Measurements from ENCODE around the gene SLC25A11.

The SLC25A11 gene

DNA sequence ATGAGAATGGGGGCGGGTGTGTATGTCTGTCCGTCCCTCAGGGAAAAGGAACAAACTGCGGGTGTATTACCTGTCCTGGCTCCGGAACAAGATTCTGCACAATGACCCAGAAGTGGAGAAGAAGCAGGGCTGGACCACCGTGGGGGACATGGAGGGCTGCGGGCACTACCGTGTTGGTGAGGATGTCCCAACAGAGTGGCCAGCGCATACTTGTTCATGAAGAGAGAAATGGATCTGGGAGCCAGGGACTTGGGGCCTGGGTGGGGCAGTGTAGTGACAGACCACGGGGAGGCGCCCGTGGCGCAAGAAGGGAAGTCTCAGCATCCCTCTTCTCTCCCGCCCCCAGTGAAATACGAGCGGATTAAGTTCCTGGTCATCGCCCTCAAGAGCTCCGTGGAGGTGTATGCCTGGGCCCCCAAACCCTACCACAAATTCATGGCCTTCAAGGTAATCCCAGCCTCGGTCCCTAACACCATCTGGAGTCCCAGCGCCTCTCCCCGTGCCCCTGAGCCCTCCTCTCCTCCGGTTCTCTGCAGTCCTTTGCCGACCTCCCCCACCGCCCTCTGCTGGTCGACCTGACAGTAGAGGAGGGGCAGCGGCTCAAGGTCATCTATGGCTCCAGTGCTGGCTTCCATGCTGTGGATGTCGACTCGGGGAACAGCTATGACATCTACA lies 44.1 kb downstream of the SLC25A11 start:
- Histone ChIP-seq H3K9ac (ENCODE audit: low read length) (no peak overlapping the region), H3K27ac (ENCODE audit: low read length) (no peak overlapping the region), H3K4me1 (ENCODE audit: control insufficient read depth, low read depth, low read length) (no peaks in the 10 kb centered on the region), H3K36me3 (ENCODE audit: control insufficient read depth, low read depth, low read length) (peaks cover 20% of the 10 kb centered on the region), H3K27me3 (ENCODE audit: control insufficient read depth, insufficient read depth, low read length) (no peaks in the 10 kb centered on the region), H3K9me3 (ENCODE audit: control insufficient read depth, low read depth, low read length) (no peaks in the 10 kb centered on the region), H3K4me3 (ENCODE audit: low read length) (no peak overlapping the region)

DNA sequence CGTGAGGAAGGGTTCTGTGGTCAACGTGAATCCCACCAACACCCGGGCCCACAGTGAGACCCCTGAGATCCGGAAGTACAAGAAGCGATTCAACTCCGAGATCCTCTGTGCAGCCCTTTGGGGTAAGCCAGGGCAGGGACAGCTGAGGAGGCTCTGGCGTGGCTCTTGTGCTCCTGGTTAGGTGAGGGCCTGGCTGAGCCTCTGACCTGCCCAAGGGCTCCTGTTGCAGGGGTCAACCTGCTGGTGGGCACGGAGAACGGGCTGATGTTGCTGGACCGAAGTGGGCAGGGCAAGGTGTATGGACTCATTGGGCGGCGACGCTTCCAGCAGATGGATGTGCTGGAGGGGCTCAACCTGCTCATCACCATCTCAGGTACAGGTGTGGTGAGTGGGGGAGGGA lies 44.7 kb downstream of the SLC25A11 start:
- H3K27me3 ChIP-seq (ENCODE audit: control insufficient read depth, insufficient read depth, low read length), result no peaks in the 10 kb centered on the region
- H3K4me3 ChIP-seq (ENCODE audit: low read length), result no peak overlapping the region
- no peaks in the 10 kb centered on the region for H3K9me3 ChIP-seq (ENCODE audit: control insufficient read depth, low read depth, low read length)
- peaks cover 27% of the 10 kb centered on the region for H3K36me3 ChIP-seq (ENCODE audit: control insufficient read depth, low read depth, low read length)
- H3K27ac ChIP-seq (ENCODE audit: low read length), result no peak overlapping the region
- H3K4me1 ChIP-seq (ENCODE audit: control insufficient read depth, low read depth, low read length), result no peaks in the 10 kb centered on the region
- no peak overlapping the region for H3K9ac ChIP-seq (ENCODE audit: low read length)

DNA sequence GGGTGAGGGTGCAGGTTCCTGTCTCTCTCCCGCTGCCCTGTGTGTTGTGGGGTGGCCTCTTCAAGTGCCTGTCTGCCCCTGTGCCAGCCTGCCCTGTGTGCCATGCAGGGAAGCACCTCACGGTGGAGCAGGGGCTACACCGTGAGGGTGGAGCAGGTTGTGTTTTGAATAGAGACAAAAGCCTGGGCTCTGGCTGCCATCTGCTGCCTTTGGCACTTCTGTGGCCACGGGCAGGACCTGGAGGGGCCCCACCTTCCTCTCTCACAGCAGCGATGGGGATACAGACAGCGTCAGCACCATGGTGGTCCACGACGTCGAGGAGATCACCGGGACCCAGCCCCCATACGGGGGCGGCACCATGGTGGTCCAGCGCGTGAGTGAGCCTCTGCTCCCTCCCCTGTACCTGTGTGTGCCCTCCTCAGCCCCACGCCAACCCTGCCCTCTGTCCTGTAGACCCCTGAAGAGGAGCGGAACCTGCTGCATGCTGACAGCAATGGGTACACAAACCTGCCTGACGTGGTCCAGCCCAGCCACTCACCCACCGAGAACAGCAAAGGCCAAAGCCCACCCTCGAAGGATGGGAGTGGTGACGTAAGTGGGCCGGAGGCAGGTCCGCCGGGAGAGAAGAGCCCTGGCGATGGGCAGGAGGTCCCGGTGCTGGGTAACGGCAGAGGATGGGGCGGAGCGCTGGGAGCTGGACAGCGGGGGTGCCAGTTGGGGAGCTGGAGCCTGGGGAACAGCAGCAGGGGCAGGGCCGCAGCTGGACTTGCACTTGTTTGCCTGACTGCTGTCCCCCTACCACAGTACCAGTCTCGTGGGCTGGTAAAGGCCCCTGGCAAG lies 45.9 kb downstream of the SLC25A11 start:
- no peak overlapping the region for H3K27ac ChIP-seq (ENCODE audit: low read length)
- no peaks in the 10 kb centered on the region for H3K4me1 ChIP-seq (ENCODE audit: control insufficient read depth, low read depth, low read length)
- H3K27me3 ChIP-seq (ENCODE audit: control insufficient read depth, insufficient read depth, low read length), result no peaks in the 10 kb centered on the region
- no peak overlapping the region for H3K9ac ChIP-seq (ENCODE audit: low read length)
- no peak overlapping the region for H3K4me3 ChIP-seq (ENCODE audit: low read length)
- no peaks in the 10 kb centered on the region for H3K9me3 ChIP-seq (ENCODE audit: control insufficient read depth, low read depth, low read length)
- H3K36me3 ChIP-seq (ENCODE audit: control insufficient read depth, low read depth, low read length), result peaks cover 28% of the 10 kb centered on the region

DNA sequence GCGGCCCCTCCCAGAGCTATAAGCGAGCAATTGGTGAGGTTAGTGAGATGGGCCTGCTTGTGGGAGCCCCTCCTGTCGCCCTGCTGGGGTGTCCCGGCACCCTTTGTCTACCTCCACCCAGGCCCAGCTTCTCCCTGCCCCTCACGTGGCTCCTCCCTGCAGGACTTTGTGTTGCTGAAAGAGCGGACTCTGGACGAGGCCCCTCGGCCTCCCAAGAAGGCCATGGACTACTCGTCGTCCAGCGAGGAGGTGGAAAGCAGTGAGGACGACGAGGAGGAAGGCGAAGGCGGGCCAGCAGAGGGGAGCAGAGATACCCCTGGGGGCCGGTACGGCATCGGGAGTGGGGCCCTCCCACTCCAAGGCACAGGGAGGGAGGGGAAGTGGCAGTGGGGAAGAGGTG lies 46.6 kb downstream of the SLC25A11 start:
- Histone ChIP-seq H3K36me3 (ENCODE audit: control insufficient read depth, low read depth, low read length) (peaks cover 28% of the 10 kb centered on the region), H3K9ac (ENCODE audit: low read length) (no peak overlapping the region), H3K4me3 (ENCODE audit: low read length) (no peak overlapping the region), H3K9me3 (ENCODE audit: control insufficient read depth, low read depth, low read length) (no peaks in the 10 kb centered on the region), H3K27ac (ENCODE audit: low read length) (no peak overlapping the region), H3K27me3 (ENCODE audit: control insufficient read depth, insufficient read depth, low read length) (no peaks in the 10 kb centered on the region), H3K4me1 (ENCODE audit: control insufficient read depth, low read depth, low read length) (no peaks in the 10 kb centered on the region)

DNA sequence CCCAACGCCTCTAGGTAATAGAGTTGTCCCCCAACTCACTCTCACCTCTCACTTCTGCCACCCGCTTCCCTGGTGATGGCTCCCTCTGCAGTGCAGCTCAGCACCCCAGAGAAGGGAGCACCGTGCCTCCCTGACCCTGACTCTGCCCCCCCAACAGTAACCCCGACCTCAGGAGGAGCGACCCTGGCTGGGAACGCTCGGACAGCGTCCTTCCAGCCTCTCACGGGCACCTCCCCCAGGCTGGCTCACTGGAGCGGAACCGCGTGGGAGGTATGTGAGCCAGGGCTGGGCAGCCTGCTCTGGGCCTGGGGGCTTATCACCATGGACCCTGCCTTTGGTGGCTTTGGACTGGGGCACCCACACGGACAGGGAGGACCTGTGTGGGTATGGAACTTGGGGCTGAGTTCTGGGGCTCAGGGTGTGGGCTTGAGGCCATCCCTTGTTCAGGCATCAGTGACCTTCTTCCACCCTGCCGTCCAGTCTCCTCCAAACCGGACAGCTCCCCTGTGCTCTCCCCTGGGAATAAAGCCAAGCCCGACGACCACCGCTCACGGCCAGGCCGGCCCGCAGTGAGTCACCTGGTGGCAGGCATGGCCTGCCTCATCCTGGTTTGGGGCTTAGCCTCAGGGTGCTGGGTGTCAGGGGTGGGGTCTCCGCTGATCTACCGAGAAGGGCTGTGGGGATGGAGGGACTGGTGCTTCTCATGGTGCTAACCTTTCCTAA lies 47.2 kb downstream of the SLC25A11 start:
- H3K36me3 ChIP-seq (ENCODE audit: control insufficient read depth, low read depth, low read length), result peaks cover 28% of the 10 kb centered on the region
- no peaks in the 10 kb centered on the region for H3K4me1 ChIP-seq (ENCODE audit: control insufficient read depth, low read depth, low read length)
- no peaks in the 10 kb centered on the region for H3K27me3 ChIP-seq (ENCODE audit: control insufficient read depth, insufficient read depth, low read length)
- H3K4me3 ChIP-seq (ENCODE audit: low read length), result no peak overlapping the region
- H3K9ac ChIP-seq (ENCODE audit: low read length), result no peak overlapping the region
- no peak overlapping the region for H3K27ac ChIP-seq (ENCODE audit: low read length)
- no peaks in the 10 kb centered on the region for H3K9me3 ChIP-seq (ENCODE audit: control insufficient read depth, low read depth, low read length)

DNA sequence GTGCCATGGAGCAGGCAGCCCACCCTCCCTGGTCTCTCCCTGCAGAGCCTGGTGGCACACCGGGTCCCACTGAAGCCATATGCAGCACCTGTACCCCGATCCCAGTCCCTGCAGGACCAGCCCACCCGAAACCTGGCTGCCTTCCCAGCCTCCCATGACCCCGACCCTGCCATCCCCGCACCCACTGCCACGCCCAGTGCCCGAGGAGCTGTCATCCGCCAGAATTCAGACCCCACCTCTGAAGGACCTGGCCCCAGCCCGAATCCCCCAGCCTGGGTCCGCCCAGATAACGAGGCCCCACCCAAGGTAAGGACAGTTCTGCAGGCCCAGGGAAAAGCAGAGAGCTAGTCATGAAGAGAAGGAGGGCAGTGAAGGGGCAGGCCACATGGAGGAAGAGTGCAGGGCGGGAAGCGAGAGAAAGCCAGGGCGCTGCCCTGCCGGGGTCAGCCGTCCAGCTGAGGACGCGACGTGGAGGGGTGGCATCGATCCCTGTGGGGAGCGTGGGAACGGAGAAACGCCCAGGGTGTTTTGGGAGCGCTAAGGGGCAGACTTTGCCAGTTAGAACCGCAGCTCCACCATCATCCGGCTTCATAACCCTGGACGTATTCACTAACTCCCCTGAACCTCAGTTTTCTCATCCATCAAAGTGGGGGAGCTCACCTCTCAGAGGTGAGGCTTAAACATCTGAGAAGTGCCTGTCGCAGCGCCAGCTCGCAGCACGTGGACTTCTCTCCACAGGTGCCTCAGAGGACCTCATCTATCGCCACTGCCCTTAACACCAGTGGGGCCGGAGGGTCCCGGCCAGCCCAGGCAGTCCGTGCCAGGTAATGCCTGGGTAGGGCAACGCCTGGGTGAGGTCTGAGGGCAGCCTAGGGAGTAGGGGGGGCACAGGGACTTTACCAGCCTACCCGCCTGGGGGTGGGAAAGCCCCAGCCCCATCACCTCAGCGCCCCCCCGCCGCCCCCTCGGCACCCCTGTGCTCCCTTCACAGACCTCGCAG lies 48.1 kb downstream of the SLC25A11 start:
- Histone ChIP-seq H3K27me3 (ENCODE audit: control insufficient read depth, insufficient read depth, low read length) (no peaks in the 10 kb centered on the region), H3K27ac (ENCODE audit: low read length) (no peak overlapping the region), H3K36me3 (ENCODE audit: control insufficient read depth, low read depth, low read length) (peaks cover 29% of the 10 kb centered on the region)

DNA sequence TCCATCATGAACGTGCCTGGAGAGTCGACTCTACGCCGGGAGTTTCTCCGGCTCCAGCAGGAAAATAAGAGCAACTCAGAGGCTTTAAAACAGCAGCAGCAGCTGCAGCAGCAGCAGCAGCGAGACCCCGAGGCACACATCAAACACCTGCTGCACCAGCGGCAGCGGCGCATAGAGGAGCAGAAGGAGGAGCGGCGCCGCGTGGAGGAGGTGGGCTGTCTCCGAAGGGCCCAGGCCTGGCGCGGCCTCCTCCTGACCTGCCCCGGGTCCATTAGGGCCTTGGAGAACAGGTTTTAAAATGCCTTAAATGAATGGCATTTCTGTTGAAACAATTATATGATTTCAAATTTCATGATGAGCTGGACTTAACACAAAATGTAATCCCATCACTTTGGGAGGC lies 52.3 kb downstream of the SLC25A11 start:
- Histone ChIP-seq H3K4me3 (ENCODE audit: low read length) (no peak overlapping the region), H3K27ac (ENCODE audit: low read length) (no peak overlapping the region), H3K4me1 (ENCODE audit: control insufficient read depth, low read depth, low read length) (no peaks in the 10 kb centered on the region), H3K27me3 (ENCODE audit: control insufficient read depth, insufficient read depth, low read length) (no peaks in the 10 kb centered on the region), H3K9ac (ENCODE audit: low read length) (no peak overlapping the region), H3K36me3 (ENCODE audit: control insufficient read depth, low read depth, low read length) (peaks cover 18% of the 10 kb centered on the region), H3K9me3 (ENCODE audit: control insufficient read depth, low read depth, low read length) (no peaks in the 10 kb centered on the region)

More for the DNA sequence above, 48.1 kb downstream of the SLC25A11 start:
- Histone ChIP-seq H3K4me3 (ENCODE audit: low read length) (no peak overlapping the region), H3K9ac (ENCODE audit: low read length) (no peak overlapping the region), H3K4me1 (ENCODE audit: control insufficient read depth, low read depth, low read length) (no peaks in the 10 kb centered on the region), H3K9me3 (ENCODE audit: control insufficient read depth, low read depth, low read length) (no peaks in the 10 kb centered on the region)

Data from iPS-18a (cell line).